Measurements from ENCODE around the gene PRDM16. TPM values are rescaled to one million over a fixed set of nuclear protein-coding genes. Genes with fewer than 3 reads are reported as not detected.

The PRDM16 gene
- total and polyA plus RNA-seq, 2 of the 4 experiments (the other 2 are of a cell fraction) = 0.02 TPM; not detected in 1

GRCh38 chr1:3213730-3214129 lies 144.7 kb downstream of the PRDM16 start:
- Histone ChIP-seq H3K27me3 (ENCODE audit: control insufficient read depth, insufficient read depth, low read length) (no peaks in the 10 kb centered on the region), H3K9me3 (ENCODE audit: control insufficient read depth, insufficient read depth, low read length) (peaks cover 9% of the 10 kb centered on the region), H3K18ac (ENCODE audit: low read depth, low read length) (no peak overlapping the region), H4K91ac (ENCODE audit: insufficient read depth, low read depth, low read length) (no peak overlapping the region), H3K4me1 (ENCODE audit: control insufficient read depth, insufficient read depth, low read length) (no peaks in the 10 kb centered on the region), H4K20me1 (ENCODE audit: insufficient read depth, low read length) (no peaks in the 10 kb centered on the region), H2AK5ac (ENCODE audit: low read depth, low read length) (no peak overlapping the region), H3K4me2 (ENCODE audit: low read depth, low read length) (no peak overlapping the region), H3K4ac (ENCODE audit: low read depth, low read length) (no peak overlapping the region), H3K9me1 (ENCODE audit: insufficient read depth, low read length) (no peaks in the 10 kb centered on the region), H3K14ac (replicated peaks; ENCODE audit: low read depth, low read length) (no peak overlapping the region), H3K56ac (ENCODE audit: extremely low read depth, insufficient read depth, low read length) (no peak overlapping the region), H2BK5ac (ENCODE audit: low read depth, low read length, poor library complexity, severe bottlenecking) (no peak overlapping the region), H2BK120ac (ENCODE audit: low read depth, low read length) (no peak overlapping the region), H3K23ac (ENCODE audit: low read depth, low read length) (no peak overlapping the region), H2BK20ac (ENCODE audit: low read depth, low read length) (no peak overlapping the region), H3K36me3 (ENCODE audit: control insufficient read depth, insufficient read depth, low read length) (no peaks in the 10 kb centered on the region), H2AFZ (replicated peaks; ENCODE audit: low read length, poor library complexity) (no peak overlapping the region), H3K27ac (ENCODE audit: insufficient read depth, low read length) (no peak overlapping the region), H4K5ac (ENCODE audit: low read depth, low read length) (no peak overlapping the region), H3K4me3 (ENCODE audit: insufficient read depth, low read depth, low read length) (no peak overlapping the region), H2BK15ac (ENCODE audit: low read depth, low read length) (no peak overlapping the region), H2AK9ac (replicated peaks; ENCODE audit: low read depth, low read length, poor library complexity) (no peak overlapping the region), H4K8ac (ENCODE audit: low read depth in 2 of 2, low read length in 2 of 2) (no peak overlapping the region), H3K79me1 (ENCODE audit: low read depth in 1 of 2, low read length in 2 of 2) (no peaks in the 10 kb centered on the region), H3K9ac (ENCODE audit: low read depth, low read length) (no peak overlapping the region)
- ChIA-PET CTCF (no interaction called here), POLR2A (ENCODE audit: unreplicated experiment) (no interaction called here)
- 80% methylated on average over 1 of the region's 16 CpGs; no CpG with 5 or more reads in 1 of the 2 experiments for WGBS, 2 experiments (ENCODE audit: extremely low coverage in 2 of 2, insufficient read length in 1 of 2)
- no TSS peak for BruUV-seq (replicated peaks)
- ATAC-seq (ENCODE audit: low read depth) (no peak), DNase-seq (no peak)
- in situ Hi-C loops (cut with MboI; ENCODE audit: low sequenced_read_pairs) (no loop called here), intact Hi-C loops (cut with micrococcal nuclease) (no loop called here), dilution Hi-C loops (cut with HindIII; ENCODE audit: low sequenced_read_pairs, unreplicated experiment) (no loop called here)
- TF ChIP-seq POLR2A (IDR thresholded peaks at IDR 0.05; ENCODE audit: low read depth, low read length) (no peak), NFE2L2 (IDR thresholded peaks at IDR 0.05; ENCODE audit: low read depth, low read length) (no peak), BHLHE40 (IDR thresholded peaks at IDR 0.05; ENCODE audit: low read depth, low read length) (no peak), SMC3 (IDR thresholded peaks at IDR 0.05; ENCODE audit: low read depth, low read length) (no peak), MAZ (IDR thresholded peaks at IDR 0.05; ENCODE audit: borderline replicate concordance, low read depth, low read length) (no peak), FOS (IDR thresholded peaks at IDR 0.05; ENCODE audit: low read depth, low read length) (no peak), MAFK (IDR thresholded peaks at IDR 0.05; ENCODE audit: low read depth, low read length) (no peak), RCOR1 (IDR thresholded peaks at IDR 0.05; ENCODE audit: insufficient replicate concordance, low read length) (no peak), CEBPB (IDR thresholded peaks at IDR 0.05; ENCODE audit: low read depth, low read length) (no peak), MXI1 (IDR thresholded peaks at IDR 0.05; ENCODE audit: borderline replicate concordance, low read depth, low read length) (no peak), RFX5 (IDR thresholded peaks at IDR 0.05; ENCODE audit: low read depth, low read length) (no peak), CHD1 (IDR thresholded peaks at IDR 0.05; ENCODE audit: low read depth, low read length) (no peak), RAD21 (IDR thresholded peaks at IDR 0.05; ENCODE audit: low read length) (no peak)
- TF ChIP-seq, protein P1, sequence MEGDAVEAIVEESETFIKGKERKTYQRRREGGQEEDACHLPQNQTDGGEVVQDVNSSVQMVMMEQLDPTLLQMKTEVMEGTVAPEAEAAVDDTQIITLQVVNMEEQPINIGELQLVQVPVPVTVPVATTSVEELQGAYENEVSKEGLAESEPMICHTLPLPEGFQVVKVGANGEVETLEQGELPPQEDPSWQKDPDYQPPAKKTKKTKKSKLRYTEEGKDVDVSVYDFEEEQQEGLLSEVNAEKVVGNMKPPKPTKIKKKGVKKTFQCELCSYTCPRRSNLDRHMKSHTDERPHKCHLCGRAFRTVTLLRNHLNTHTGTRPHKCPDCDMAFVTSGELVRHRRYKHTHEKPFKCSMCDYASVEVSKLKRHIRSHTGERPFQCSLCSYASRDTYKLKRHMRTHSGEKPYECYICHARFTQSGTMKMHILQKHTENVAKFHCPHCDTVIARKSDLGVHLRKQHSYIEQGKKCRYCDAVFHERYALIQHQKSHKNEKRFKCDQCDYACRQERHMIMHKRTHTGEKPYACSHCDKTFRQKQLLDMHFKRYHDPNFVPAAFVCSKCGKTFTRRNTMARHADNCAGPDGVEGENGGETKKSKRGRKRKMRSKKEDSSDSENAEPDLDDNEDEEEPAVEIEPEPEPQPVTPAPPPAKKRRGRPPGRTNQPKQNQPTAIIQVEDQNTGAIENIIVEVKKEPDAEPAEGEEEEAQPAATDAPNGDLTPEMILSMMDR (conservative IDR thresholded peaks at IDR 0.05; ENCODE audit: low read depth, low read length) = no peak
- TF ChIP-seq, protein P2, sequence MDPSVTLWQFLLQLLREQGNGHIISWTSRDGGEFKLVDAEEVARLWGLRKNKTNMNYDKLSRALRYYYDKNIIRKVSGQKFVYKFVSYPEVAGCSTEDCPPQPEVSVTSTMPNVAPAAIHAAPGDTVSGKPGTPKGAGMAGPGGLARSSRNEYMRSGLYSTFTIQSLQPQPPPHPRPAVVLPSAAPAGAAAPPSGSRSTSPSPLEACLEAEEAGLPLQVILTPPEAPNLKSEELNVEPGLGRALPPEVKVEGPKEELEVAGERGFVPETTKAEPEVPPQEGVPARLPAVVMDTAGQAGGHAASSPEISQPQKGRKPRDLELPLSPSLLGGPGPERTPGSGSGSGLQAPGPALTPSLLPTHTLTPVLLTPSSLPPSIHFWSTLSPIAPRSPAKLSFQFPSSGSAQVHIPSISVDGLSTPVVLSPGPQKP (IDR thresholded peaks at IDR 0.05; ENCODE audit: borderline replicate concordance, low read depth, low read length) = no peak
- TF ChIP-seq, protein P3, sequence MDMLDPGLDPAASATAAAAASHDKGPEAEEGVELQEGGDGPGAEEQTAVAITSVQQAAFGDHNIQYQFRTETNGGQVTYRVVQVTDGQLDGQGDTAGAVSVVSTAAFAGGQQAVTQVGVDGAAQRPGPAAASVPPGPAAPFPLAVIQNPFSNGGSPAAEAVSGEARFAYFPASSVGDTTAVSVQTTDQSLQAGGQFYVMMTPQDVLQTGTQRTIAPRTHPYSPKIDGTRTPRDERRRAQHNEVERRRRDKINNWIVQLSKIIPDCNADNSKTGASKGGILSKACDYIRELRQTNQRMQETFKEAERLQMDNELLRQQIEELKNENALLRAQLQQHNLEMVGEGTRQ (IDR thresholded peaks at IDR 0.05; ENCODE audit: low read depth, low read length) = no peak
